Adrenal gland (tissue), 5 donors: ENCODE measurements around the gene RAD51C.

Experiments
- POLR2A ChIP-seq, 2 donors: fragments of 450-650 bp; IDR thresholded peaks; one replicate each; pipeline ENCODE4 v1.6.1; 2017; ENCODE audit warnings: antibody characterized with exemption in 2 of 2, mild to moderate bottlenecking in 2 of 2, moderate library complexity in 1 of 2
- TF ChIP-seq, protein P1 (sequence below), 6 experiments: fragments of 450-650 bp in 4 of 6; fragments of 200-600 bp in 2 of 6; sonication (generic) in 1 of 6; IDR thresholded peaks; 1 replicate in 5 of 6; 2 replicates in 1 of 6; pipeline versions ENCODE4 v1.5.1 to v1.8.0; 2016 to 2021; ENCODE audit warnings: antibody characterized with exemption in 6 of 6, mild to moderate bottlenecking in 2 of 6, moderate library complexity in 1 of 6
- donor health status: DM: no; HTN: no; CAD: no.

GRCh38 chr17:58684003-58684402 is 8.4 kb upstream of the RAD51C start:
- TF ChIP-seq, protein P1, sequence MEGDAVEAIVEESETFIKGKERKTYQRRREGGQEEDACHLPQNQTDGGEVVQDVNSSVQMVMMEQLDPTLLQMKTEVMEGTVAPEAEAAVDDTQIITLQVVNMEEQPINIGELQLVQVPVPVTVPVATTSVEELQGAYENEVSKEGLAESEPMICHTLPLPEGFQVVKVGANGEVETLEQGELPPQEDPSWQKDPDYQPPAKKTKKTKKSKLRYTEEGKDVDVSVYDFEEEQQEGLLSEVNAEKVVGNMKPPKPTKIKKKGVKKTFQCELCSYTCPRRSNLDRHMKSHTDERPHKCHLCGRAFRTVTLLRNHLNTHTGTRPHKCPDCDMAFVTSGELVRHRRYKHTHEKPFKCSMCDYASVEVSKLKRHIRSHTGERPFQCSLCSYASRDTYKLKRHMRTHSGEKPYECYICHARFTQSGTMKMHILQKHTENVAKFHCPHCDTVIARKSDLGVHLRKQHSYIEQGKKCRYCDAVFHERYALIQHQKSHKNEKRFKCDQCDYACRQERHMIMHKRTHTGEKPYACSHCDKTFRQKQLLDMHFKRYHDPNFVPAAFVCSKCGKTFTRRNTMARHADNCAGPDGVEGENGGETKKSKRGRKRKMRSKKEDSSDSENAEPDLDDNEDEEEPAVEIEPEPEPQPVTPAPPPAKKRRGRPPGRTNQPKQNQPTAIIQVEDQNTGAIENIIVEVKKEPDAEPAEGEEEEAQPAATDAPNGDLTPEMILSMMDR (IDR thresholded peaks at IDR 0.05): no peak
- TF ChIP-seq POLR2A (IDR thresholded peaks at IDR 0.05): no peak
